PC-3 (cell line): ENCODE measurements around the gene COG3. TPM values are rescaled to one million over a fixed set of nuclear protein-coding genes. Genes with fewer than 3 reads are reported as not detected.

ENCODE experiments used
- ATAC-seq: fragments of 200-7000 bp; cut with Tn5 transposase; 2 replicates; pipeline ENCODE4 v1.9.1; 2020; ENCODE audit warnings: mild to moderate bottlenecking, moderate library complexity
- BruUV-seq: library from RNA; stranded (reverse); fragments of 400-500 nt; replicated peaks from 2 replicates; lab custom pipeline; 2021; lab: Mats Ljungman, UMichigan
- CTCF ChIA-PET: fragments of 300-600 bp; sonication (Branson Sonifier 250); formaldehyde crosslinking; loops from one replicate; lab custom pipeline; 2022; ENCODE audit warnings: antibody characterized with exemption; lab: Charles Lee
- POLR2A ChIA-PET: fragments of 300-600 bp; sonication (Branson Sonifier 250); formaldehyde crosslinking; loops from one replicate; lab custom pipeline; 2022; ENCODE audit warnings: antibody characterized with exemption; ENCODE audit not compliant: unreplicated experiment; lab: Charles Lee
- DNase-seq: peaks from one replicate; pipeline ENCODE4 v3.0.0-alpha.2; 2015
- H2AFZ ChIP-seq: fragments of 300-600 bp; sonication (generic); 2 replicates; pipeline ENCODE4 v1.6.0; 2016; ENCODE audit warnings: antibody characterized with exemption, low read length
- H3F3A ChIP-seq: fragments of 300-600 bp; sonication (generic); one replicate; pipeline ENCODE4 v1.6.0; 2017; ENCODE audit warnings: antibody characterized with exemption, low read length, control low read depth, mild to moderate bottlenecking; ENCODE audit not compliant: unreplicated experiment
- H3K27ac ChIP-seq: fragments of 300-600 bp; sonication (generic); 2 replicates; pipeline ENCODE4 v1.5.1; 2016; ENCODE audit warnings: mild to moderate bottlenecking, low read length
- H3K27me3 ChIP-seq: fragments of 300-600 bp; sonication (generic); 2 replicates; pipeline ENCODE4 v1.6.1; 2016; ENCODE audit warnings: low read length, mixed read lengths
- H3K36me3 ChIP-seq: fragments of 300-600 bp; sonication (generic); 2 replicates; pipeline ENCODE4 v1.6.1; 2016; ENCODE audit warnings: low read depth, mixed run types, low read length, mixed read lengths
- H3K4me1 ChIP-seq: fragments of 300-600 bp; sonication (generic); 2 replicates; pipeline ENCODE4 v1.5.1; 2016; ENCODE audit warnings: low read length; ENCODE audit not compliant: insufficient read depth
- H3K4me2 ChIP-seq: fragments of 300-600 bp; sonication (generic); 2 replicates; pipeline ENCODE4 v1.6.0; 2016; ENCODE audit warnings: low read length
- H3K4me3 ChIP-seq: fragments of 300-600 bp; sonication (generic); 2 replicates; pipeline ENCODE4 v1.5.1; 2016; ENCODE audit warnings: mild to moderate bottlenecking, low read length, mixed read lengths
- H3K79me2 ChIP-seq: fragments of 300-600 bp; sonication (generic); 2 replicates; pipeline ENCODE4 v1.6.1; 2017; ENCODE audit warnings: low read length, mixed read lengths
- H3K9ac ChIP-seq: fragments of 300-600 bp; sonication (generic); 2 replicates; pipeline ENCODE4 v1.6.0; 2016; ENCODE audit warnings: mild to moderate bottlenecking, low read length
- H3K9me2 ChIP-seq: fragments of 300-600 bp; sonication (generic); replicated peaks from 2 replicates; pipeline ENCODE4 v1.6.1; 2016; ENCODE audit warnings: mixed run types, low read length, mixed read lengths
- H3K9me3 ChIP-seq: fragments of 300-600 bp; sonication (generic); 2 replicates; pipeline ENCODE4 v1.6.1; 2016; ENCODE audit warnings: low read length, mixed read lengths
- H4K20me1 ChIP-seq: fragments of 300-600 bp; sonication (generic); 2 replicates; pipeline ENCODE4 v1.6.1; 2016; ENCODE audit warnings: low read length, mixed read lengths
- CTCF ChIP-seq: fragments of 300-600 bp; sonication (generic); conservative IDR thresholded peaks from 2 replicates; pipeline ENCODE4 v1.5.1; 2017; ENCODE audit warnings: antibody characterized with exemption, low read depth, mild to moderate bottlenecking, low read length
- EZH2 ChIP-seq: fragments of 300-600 bp; sonication (generic); IDR thresholded peaks from one replicate; pipeline ENCODE4 v1.6.1; 2017; ENCODE audit warnings: antibody characterized with exemption, mild to moderate bottlenecking, low read length; ENCODE audit not compliant: unreplicated experiment
- EZH2phosphoT487 ChIP-seq: fragments of 300-600 bp; sonication (generic); IDR thresholded peaks from 2 replicates; pipeline ENCODE4 v1.6.1; 2018; ENCODE audit warnings: mild to moderate bottlenecking, antibody characterized with exemption, low read length, borderline replicate concordance
- intact Hi-C: fragments of 100-400 bp; cut with micrococcal nuclease; formaldehyde crosslinking; loops from 2 replicates; pipeline ENCODE4 v1.9.0; 2023
- total RNA-seq: library from RNA; depleted of rRNA; stranded (reverse); fragments of >200 nt; gene quantifications from 2 replicates; pipeline ENCODE4 v1.2.3, GENCODE V29; 2014

The COG3 gene
- total RNA-seq, 1 experiment from 2014 or later = 28.8 TPM

GRCh38 chr13:45534604-45535003 is 69.9 kb downstream of the COG3 start:
- Histone ChIP-seq H3K36me3 (peaks cover 6% of the 10 kb centered on the region; the same call in 1 of the 2 replicates), H4K20me1 (no peaks in the 10 kb centered on the region), H3K79me2 (no peaks in the 10 kb centered on the region), H3K9me2 (no peaks in the 10 kb centered on the region), H3K4me1 (peaks cover 10% of the 10 kb centered on the region), H3F3A (no peaks in the 10 kb centered on the region), H3K4me3 (no peak overlapping the region), H3K27me3 (no peaks in the 10 kb centered on the region), H3K27ac (no peak overlapping the region), H2AFZ (no peak overlapping the region), H3K9ac (no peak overlapping the region), H3K9me3 (no peaks in the 10 kb centered on the region), H3K4me2 (no peak overlapping the region)
- BruUV-seq = no TSS peak
- no peak for ATAC-seq
- no peak for DNase-seq
- intact Hi-C loops = no loop called here
- CTCF ChIA-PET = no interaction called here
- POLR2A ChIA-PET = no interaction called here
- TF ChIP-seq EZH2phosphoT487 (no peak), CTCF (no peak), EZH2 (no peak)

GRCh38 chr13:45536224-45536623 is 71.5 kb downstream of the COG3 start:
- H3K9me2 ChIP-seq = no peaks in the 10 kb centered on the region
- no peaks in the 10 kb centered on the region for H4K20me1 ChIP-seq
- no peaks in the 10 kb centered on the region for H3K27me3 ChIP-seq
- ATAC-seq (no peak), DNase-seq (no peak)
- H3K79me2 ChIP-seq = no peaks in the 10 kb centered on the region
- no peaks in the 10 kb centered on the region for H3K9me3 ChIP-seq
- no peak overlapping the region for H2AFZ ChIP-seq
- H3F3A ChIP-seq = no peaks in the 10 kb centered on the region
- 0 out of 2 replicates have a peak, but pooled peaks cover 3% of the 10 kb centered on the region for H3K36me3 ChIP-seq
- CTCF ChIA-PET = no interaction called here
- POLR2A ChIA-PET = no interaction called here
- no peak overlapping the region for H3K27ac ChIP-seq
- H3K9ac ChIP-seq = no peak overlapping the region
- no peak overlapping the region for H3K4me2 ChIP-seq
- no peaks in the 10 kb centered on the region for H3K4me1 ChIP-seq
- intact Hi-C loops = no loop called here
- TF ChIP-seq EZH2phosphoT487 (no peak), EZH2 (no peak), CTCF (no peak)
- H3K4me3 ChIP-seq = no peak overlapping the region
- BruUV-seq = no TSS peak

- Histone ChIP-seq H3K36me3 (0 out of 2 replicates have a peak, but pooled peaks cover 3% of the 10 kb centered on the region), H3K9me2 (no peaks in the 10 kb centered on the region), H3K9ac (no peak overlapping the region), H3K4me3 (no peak overlapping the region), H3F3A (no peaks in the 10 kb centered on the region), H3K9me3 (no peaks in the 10 kb centered on the region), H3K79me2 (no peaks in the 10 kb centered on the region), H3K27me3 (no peaks in the 10 kb centered on the region), H3K4me1 (no peaks in the 10 kb centered on the region), H2AFZ (no peak overlapping the region), H3K27ac (no peak overlapping the region), H3K4me2 (no peak overlapping the region), H4K20me1 (no peaks in the 10 kb centered on the region)
- BruUV-seq = no TSS peak
- DNase-seq (no peak), ATAC-seq (no peak)
- intact Hi-C loops = no loop called here
- POLR2A ChIA-PET = no interaction called here
- TF ChIP-seq EZH2phosphoT487 (no peak), CTCF (no peak), EZH2 (no peak)
- CTCF ChIA-PET = no interaction called here
These were observed 72.8 kb downstream of the COG3 start for GRCh38 chr13:45537516-45537915.
